Activated gamma-delta T cell treated with anti-CD3 and anti-CD28 coated beads, Interleukin-2, amount 50 U/mL, for 16 hours (primary cell): Measurements from ENCODE around the gene HTT.

Experiments
- DNase-seq: peaks from one replicate; pipeline ENCODE4 v3.0.0-alpha.2; 2020; ENCODE audit warnings: low read depth

HTT gene

DNA sequence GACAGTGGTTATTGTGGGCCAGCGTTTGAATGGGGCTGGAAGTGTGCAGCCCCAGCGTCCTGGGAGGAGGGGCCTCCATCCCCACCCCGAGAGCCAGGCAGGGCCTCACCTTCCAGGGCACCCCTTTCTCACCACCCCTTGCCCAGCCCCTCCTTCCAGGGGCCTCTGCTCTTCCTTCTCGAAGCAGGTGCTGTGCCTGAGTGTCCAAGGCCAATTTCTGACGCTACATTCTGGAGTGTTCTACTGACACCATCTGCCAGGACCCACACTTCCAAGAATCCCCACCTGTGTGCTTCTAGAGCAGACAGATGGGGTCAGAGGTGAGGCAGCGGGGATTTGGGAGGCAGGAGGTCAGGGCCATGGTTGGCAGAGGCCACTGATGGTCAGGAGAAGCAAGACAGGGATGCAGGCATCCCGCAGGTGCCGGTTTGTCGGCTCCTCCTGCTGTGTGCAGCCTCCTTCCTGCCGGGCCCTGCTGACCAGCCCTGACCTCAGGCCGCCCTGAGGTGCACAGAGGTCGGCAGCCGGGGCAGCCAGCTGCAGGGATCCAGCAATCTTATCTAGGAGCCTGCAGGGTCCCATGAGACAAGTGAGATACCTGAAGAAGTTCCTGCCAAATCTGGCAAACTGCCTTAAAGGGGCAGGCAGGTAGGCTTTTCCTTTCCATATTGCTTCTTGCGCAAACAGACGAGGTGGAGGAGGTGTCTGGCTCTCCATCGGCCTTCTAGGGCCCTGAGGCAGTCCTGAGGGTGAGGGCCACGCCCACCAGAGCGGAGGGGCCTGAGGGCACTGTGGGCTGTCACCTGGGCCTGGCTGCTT, 193.3 kb downstream of the HTT start:
- no peak for DNase-seq

DNA sequence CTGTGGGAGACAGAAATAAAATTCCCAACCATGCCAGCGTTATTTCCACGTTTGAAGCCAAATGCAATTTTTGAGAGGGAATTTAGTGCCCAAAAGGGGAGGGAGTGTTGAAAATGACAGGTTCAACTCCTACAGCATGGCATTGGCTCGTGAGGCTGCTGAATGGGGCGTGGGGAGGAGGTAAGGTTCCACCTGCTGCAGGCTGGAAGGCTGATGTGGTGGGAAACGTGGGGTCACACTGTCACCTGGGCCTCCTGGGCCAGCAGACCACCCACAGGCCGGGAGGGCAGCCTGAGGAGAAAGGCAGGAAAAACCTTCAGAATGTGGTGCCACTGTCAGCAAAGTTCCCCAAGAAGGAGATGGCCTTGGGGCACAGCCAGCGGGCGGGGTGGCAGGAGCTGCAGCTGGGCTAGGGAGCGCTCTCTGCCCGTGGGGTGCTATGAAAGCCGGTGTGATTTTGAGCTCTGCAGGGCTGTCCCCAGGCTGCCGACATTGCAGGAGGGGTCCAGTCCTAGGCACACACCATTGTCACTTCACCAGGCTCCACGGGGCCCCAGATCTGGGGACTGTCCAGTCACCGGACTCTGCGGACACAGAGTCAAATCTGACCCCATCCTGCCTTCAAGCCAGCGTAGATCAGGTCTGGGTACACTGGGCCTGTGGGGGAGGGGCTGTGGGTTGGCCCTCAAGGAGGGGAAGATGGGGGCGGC, 194.1 kb downstream of the HTT start:
- DNase-seq = no peak

DNA sequence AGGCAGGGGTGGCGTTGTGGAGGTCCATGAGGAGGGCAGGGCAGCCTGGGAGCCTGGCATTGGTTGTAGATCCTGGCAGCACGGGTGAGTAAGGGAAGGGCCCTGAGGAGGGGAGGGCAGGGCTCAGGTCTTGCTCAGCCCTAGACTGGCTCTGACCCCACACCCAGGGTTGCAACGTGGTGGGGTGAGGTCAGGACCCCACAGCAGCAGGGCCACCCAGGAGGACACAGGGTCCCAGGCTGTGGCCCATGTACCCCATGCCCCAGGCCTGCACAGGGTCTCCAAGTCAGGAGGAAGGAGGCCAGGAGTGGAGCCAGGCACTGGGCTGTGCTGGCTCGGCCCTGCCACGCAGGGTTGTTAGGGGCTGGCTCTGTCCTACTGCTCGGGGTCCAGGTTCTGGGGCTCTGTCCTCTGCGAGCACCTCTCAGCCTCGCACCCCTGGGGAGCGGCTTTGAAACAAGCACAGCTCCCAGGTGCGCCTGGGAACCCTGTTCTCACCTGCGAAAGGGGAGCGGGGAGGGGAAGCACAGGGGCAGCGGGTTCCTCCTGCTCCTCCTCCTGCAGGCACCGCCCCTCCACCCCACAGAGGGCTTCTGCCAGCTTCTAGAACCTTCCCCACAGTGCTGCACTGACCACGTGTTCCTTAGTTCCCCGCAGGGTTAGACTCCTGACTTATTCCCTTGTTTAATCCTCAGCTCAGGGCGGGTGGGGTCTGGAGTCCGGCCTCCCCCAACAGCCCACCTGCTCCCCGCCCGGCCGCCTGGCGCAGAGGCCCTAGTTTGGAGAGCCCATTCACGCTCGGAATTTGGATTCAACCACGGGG, 194.8 kb downstream of the HTT start:
- DNase-seq = no peak

DNA sequence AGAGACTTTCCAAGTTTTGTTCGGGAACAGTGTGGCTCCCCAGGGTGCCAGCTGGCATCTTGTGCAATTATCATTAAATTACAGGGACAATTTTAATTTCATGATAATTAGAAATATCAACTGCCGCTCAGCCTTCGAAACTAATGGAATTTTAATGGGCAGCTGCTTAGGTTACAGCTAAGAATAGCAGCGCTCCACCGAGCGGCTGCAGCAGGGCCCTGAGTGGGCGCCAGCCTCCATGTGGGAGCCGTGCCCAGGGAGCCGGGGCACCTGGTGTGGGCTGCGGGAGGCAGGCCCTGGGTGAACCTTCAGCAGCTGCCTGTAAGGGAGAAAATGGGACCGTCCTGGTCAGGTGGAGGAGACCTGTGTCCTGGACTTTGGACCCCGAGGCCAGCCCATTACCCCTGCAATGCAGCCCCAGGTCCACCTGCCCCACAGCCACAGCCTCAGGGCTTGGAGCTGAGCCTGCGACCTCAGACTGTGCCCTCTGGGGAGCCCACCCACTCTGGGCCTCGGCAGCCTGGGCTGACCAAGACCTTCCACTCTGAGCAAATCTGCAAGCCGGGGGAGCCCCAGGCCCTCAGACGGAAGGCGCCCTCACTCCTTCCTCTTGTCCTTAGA, 195.6 kb downstream of the HTT start:
- DNase-seq = no peak

DNA sequence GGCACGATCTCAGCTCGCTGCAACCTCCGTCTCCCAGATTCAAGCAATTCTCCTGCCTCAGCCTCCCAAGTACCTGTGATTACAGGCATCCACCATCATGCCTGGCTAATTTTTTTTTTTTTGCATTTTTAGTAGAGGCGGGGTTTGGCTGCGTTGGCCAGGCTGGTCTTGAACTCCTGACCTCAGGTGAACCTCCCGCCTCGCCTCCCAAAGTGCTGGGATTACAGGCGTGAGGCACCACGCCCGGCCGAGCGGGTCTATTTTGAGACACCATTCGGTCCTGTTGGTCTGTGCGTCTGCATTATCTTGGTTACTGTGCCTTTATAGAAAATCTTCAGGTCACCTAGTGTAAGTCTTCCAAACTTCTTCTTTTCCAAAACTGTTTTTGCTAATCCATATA, 196.7 kb downstream of the HTT start:
- no peak for DNase-seq

DNA sequence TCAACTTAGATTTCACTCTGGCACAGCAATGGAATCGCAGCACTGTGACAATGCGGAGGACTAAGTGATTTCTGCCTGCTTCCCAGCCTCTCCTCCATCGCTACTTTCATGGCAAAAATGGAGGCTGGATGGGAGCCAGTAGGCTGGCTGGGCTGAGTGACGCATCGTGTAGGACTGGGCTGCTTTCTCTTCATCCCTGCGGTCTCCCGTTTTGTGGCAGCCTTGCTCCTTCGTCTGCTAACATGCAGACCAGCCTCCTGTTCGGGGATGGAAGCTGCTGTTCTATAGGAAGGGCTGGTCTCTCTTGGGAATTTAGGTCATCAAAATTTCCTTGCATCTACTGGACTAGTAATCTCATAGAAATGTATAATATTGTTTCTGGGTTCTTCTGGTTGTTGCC, 202.5 kb downstream of the HTT start:
- DNase-seq = no peak

DNA sequence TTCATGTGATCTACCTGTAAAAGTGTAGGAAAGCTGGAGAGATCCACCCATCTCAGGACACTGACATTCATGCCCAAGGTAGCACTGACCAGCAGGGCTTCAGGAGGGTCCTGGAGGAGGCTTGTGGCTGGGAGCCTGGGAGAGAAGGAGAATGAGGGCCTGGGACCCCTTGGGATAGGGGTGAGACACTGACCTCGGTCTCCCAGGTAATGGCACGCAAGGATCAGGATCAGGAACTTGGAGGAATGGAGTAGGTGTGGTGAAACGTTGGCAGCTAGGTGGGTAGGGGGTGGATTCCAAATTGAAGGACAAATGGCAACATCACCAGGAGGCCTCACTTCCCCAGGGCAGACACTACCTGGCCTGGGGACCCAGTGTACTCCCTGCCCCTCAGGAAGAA, 206.0 kb downstream of the HTT start:
- DNase-seq = no peak

DNA sequence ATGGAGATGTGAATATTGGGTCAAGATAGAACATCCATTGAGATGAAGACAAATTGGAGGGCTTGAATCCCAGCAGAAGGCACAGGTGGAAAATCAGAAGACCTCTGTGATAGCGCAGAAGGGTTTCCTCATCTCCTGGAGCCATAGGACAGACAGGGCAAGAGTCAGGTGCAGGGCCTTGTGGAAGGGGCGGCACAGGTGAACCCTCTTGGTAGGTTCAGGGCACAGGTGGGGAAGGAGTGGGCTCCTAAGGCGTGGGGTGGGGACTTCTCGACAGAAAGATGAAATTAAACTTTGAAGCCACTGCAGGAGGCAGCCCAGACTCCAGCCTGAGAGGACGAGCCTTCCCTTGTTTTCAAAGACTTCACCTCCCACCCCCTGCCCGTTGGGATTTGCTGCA, 209.0 kb downstream of the HTT start:
- no peak for DNase-seq

DNA sequence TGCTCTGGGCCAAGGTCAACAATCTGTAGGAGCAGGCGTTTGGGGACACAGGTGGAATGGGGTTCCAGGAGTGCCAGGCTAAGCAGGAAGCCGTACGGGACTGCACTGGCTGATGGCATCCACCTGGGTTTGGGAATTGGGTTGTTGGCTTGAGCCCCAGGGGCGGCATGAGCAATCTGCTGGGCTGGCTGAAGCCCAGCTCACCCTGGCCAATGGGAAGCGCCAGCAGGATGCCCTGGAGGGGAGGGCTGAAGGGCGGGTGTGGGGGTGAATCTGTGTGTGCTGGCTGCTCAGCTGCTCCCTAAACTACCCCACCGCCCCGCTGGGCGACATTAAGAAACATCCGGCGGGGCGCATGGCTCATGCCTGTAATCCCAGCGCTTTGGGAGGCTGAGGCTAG, 209.4 kb downstream of the HTT start:
- DNase-seq = no peak

DNA sequence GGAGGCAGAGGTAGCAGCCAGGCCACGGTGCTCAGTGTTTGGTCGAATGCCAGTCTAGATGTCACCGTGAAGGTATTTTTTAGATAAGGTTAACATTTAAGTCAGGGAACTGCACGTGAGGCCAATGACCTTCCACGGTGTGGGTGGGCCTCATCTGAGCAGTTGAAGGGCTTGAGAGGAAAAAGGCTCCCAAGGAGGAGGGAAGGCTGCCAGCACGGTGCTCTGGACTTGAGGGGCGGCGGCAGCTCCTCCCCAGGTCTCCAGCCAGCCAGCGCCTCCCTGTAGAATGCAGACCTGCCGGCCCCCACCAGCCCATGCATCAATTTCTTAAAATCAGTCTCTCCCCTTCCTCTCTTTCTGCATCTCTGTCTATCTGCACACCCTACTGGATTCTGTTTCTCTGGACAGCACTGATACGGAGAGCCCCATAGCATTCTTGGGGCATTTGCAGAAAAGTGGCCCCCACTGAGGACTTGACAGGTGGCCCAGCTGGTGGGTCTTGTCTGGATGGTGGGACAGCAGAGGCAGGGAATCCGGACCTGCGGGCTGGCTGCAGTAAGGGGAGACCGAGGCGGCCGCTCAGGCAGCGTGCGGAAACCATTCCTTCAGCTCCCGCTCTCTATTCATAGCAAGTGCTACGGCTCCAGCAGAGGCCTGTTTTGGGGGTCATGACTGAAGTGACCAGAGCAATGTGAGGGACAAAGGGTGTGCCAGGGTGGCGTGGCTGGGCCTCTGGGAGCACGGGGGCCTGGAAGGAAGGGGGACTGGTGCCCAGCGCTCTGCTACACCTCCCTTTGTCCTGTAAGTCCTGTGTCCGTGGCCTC, 210.5 kb downstream of the HTT start:
- no peak for DNase-seq

DNA sequence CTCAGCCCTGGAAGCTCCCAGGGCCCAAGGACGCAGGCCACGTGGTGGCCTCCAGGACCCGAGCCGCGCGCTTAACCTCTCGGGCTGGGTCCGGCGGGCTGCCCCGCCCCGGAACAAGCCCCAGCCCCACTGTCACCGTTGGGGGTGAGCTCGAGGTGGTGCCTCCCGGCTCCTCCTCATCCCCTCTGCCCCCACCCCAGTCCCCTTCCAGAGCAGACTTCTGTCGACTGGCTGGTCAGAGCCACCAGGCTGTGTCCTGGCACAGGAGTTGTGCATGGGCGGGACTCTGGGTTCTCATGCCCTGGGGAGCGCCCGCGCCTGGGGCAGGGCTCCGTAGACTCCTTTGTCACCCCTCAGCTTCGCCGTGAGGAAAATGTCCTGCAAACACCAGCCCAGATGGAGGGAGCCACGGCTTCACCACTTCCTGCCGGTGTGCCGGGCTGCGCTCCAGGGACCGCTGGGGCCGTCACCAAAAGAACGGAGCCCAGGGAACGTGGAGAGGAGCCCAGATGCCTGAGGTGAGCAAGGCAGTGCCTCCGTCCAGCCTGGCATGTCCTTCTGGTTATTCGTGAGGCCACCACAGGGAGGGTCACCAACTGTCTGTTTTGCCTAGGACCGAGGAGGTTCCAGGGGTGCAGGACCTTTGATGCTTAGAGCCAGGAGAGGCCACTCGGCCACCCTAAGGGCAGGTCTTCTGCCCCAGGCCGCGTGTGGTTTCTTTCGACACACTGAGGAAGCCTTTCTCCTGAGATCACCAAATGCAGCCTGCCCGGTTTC, 211.3 kb downstream of the HTT start:
- DNase-seq = no peak

DNA sequence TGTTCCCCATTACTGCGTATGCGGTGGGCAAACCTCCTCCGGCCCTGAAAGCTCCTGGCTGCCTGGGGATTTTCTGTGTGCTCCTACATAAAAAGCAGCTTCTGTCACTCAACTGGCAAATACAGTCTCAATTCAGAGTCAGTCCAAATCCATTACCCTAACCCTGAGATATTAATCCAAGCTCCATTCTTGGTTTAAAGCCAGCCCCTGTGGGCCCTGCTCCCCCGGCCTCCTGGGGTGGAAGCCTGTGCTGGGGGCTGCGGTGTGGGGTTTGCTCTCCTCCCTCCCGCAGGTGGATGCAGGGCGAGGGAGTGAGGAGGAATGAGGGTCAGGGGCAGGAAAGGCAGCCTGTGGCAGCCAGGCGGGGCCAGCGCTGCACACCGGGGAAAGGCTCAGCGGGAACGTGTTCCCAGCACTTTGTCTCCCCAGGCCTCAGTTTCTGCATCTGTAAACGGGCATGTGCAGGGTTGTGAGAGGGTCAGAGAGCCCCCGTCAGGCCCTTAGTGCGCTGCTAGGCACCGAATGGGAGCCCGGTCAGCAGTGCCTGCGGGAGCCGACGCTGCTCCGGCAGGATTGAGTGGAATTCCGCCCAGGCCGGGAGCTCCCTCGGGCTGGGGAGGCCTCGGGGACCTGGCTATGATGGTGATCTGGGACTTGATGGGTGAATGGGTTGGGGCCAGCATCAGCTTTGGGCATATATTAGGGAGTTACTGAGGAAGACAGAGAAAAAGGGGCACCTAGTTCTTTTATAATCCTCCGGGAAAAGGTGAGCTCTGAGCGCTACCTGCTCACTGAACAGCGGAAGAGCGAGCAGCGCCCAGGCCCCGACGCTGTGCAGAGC, 212.1 kb downstream of the HTT start:
- no peak for DNase-seq

DNA sequence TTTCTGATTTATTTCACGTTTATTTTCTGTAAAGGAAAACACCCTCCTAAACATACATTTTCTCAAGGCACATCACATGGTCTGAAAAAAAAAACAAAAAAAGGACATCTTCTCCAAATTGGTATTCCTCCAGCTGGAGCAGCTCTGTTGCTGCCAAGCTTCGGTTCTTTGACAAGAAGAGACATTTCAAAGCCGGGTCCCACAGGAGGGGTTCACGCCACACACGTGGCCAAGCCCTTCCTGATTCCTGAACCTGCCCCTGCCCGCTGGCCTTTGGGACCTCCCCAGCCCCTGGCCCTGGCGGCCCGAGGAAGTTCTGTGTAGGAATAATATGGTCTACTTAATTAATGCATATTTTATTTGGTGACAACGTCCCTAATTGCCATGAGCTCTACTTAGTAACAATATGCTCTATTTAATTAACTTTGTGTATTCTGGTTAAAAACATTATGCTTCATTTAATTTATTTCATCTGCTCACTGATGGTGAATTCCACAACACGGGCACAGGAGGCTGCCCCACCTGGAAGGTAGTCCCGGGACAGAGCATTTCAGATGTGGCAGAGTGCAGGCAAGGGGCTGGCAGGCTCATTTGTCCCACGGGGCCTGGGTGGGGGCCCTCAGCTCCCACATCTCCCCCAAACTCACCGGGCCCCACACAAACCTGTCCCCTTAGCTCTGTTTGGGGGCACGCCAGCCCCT, 212.9 kb downstream of the HTT start:
- DNase-seq = no peak

DNA sequence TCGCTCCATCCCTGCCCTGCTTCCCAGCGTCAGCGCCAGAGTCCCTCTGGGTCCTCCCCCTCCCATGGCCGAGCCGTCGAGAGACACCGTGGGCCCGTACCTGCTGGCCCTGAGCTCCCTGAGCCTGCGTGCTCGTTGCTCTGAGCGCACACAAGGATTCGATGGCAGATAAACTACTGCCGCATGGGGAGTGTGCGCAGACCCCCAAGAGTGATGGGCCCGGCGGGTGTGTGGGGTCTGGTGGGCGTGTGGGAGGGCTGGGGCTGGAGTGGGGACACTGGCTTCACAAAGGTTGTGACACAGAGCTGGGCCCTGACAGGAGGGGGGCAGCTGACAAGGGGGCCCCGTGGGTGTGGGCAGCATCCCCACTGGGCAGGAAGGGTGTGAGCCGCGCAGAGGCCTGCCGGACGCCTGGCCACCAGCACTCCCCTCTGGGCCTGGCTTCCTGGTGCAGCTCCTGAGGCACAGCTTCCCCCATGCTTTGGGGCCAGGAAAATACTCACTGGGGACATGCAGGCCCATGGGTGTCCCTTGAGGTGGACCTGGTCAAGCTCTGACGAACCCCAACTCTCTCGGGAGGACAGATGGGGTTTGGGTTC, 213.6 kb downstream of the HTT start:
- DNase-seq = no peak

DNA sequence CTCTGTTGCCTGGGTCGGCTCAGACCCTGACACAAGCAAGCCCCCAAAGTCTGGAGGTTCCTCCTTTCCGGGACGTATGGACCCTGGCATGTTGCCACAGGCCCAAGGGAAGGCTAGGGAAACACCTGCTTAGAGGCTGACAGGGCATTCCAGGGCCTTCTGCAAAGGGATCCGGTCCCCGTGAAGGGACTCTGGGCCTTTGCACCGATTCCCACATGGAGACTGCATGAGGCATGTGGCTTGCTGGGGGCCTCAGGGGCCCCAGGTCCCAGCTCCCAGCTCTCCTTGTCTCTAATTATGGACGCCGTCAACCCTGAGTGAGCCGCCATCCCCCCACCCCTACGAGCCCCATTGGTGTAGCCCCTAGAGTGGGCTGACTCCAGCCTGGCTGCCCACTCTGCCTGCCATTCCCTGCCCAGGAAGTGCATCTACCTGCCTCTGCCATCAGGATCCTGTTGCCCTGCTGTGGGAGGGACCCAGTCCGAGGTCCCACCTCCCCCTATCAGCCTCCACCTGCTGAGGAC, 214.2 kb downstream of the HTT start:
- DNase-seq = no peak

DNA sequence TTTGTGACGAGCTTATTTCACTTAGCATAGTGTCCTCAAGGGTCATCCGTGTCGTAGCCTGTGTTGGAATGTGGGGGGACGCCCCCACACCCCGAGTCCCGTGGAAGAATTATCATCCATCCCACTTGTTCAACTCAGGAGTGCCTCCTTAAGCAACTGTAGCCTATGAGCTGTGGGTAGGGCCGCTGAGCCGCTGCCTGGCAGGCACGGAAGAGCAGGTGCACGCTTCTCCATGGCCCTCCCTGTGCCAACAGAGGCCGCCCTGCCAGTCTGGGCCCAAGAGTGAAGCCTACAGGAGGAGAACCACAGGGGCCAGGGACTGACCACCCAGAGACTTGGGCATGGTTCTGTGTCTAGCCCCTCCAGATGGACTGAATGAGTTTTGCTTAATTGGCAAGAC, 216.0 kb downstream of the HTT start:
- DNase-seq = no peak

DNA sequence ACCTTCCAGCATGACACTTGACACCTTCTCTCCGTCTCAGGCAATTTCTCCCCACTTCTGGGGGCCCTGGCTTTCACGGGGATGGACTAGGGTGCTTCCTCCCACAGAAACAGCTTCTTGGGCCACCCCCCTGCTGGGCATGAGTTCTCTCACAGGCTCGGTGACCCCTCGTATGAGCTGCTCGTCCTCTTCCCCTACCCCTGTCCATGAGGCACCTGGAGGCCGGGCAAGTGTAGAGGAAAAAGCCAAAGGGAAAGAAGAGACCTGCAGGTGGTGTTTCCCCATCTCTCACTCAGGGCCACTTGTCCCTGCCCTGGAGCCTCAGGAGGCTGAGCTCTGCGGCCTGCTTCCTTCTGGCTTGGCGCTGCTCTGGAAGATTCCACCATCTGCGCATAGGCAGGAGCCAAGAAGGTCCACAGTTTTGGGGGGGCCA, 216.4 kb downstream of the HTT start:
- DNase-seq = no peak

DNA sequence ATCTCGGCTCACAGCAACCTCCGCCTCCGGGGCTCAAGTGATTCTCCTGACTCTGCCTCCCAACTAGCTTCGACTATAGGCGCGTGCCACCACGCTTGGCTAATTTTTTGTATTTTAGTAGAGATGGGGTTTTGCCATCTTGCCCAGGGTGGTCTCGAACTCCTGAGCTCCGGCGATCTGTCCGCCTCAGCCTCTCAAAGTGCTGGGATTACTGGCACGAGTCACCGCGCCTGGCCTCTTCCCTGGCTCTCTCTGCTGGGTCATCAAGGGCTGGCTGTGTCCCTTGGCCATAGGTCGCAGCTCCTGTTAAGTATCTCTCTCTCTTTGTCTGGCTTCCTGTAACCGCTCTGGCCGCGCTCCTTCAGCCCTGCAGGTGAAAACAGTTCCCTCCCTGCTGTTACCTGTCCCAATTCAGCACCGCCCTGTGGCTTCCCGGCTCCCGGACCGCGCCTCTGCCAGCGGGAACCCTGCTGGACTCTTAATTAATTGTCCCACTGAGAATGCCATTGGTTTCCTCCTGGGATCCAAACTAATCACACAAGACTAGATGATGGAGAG, 217.0 kb downstream of the HTT start:
- no peak for DNase-seq
